ENCODE results near the gene RAC3.

RAC3 gene

GRCh38 chr17:82013341-82013740 lies 18.1 kb upstream of the RAC3 start:
- DNase-seq, result no peak

- DNase-seq, result no peak
Measured at GRCh38 chr17:82013772-82014321, 17.6 kb upstream of the RAC3 start.

- DNase-seq, result no peak
Measured at GRCh38 chr17:82014432-82014831, 17.0 kb upstream of the RAC3 start.

- no peak for DNase-seq
Measured at GRCh38 chr17:82014971-82015310, 16.5 kb upstream of the RAC3 start.

GRCh38 chr17:82015311-82015971 lies 16.0 kb upstream of the RAC3 start:
- DNase-seq, result no peak

- no peak for DNase-seq
Measured at GRCh38 chr17:82016061-82016874, 15.2 kb upstream of the RAC3 start.

GRCh38 chr17:82016875-82017459 lies 14.5 kb upstream of the RAC3 start:
- DNase-seq, result no peak

- DNase-seq, result no peak
Measured at GRCh38 chr17:82017612-82018151, 13.8 kb upstream of the RAC3 start.

GRCh38 chr17:82018152-82018988 lies 13.1 kb upstream of the RAC3 start:
- DNase-seq, result no peak

GRCh38 chr17:82018989-82019689 lies 12.3 kb upstream of the RAC3 start:
- no peak for DNase-seq

- peak; percentile 77 for DNase-seq
Measured at GRCh38 chr17:82019690-82020571, 11.5 kb upstream of the RAC3 start.

- DNase-seq, result no peak
Measured at GRCh38 chr17:82020572-82021106, 10.8 kb upstream of the RAC3 start.

GRCh38 chr17:82021107-82021899 lies 10.2 kb upstream of the RAC3 start:
- DNase-seq, result peak; percentile 75

GRCh38 chr17:82021900-82022309 lies 9.6 kb upstream of the RAC3 start:
- no peak for DNase-seq

GRCh38 chr17:82022310-82022980 lies 9.0 kb upstream of the RAC3 start, which contains the start of gene CENPX:
Gene CENPX, minus strand, starts transcription at chr17:82022878. Its CDS starts 17 bp downstream, at chr17:82022861.
- peak; percentile 7 for DNase-seq

- peak; percentile 100 for DNase-seq
Measured at GRCh38 chr17:82022981-82023446, 8.5 kb upstream of the RAC3 start, which contains the start of gene LRRC45. Gene LRRC45, plus strand, starts transcription at chr17:82023305. Its CDS starts 339 bp downstream, at chr17:82023644.

- DNase-seq, result peak; percentile 14
Measured at GRCh38 chr17:82023447-82024241, 7.8 kb upstream of the RAC3 start.

- DNase-seq, result no peak
Measured at GRCh38 chr17:82024859-82025258, 6.6 kb upstream of the RAC3 start.
